IPS-15b (cell line): ENCODE results near the gene ANKRD33B.
"Not testable (repeated sequence)": the region's sequence is repeated elsewhere in the genome, so short reads cannot be mapped to it uniquely, and the experiment has no call there.

Experiments
- H3K27me3 ChIP-seq: one replicate; pipeline ENCODE4 v1.6.1; 2013; ENCODE audit warnings: low read length; ENCODE audit not compliant: control insufficient read depth, insufficient read depth
- H3K36me3 ChIP-seq: one replicate; pipeline ENCODE4 v1.6.1; 2013; ENCODE audit warnings: low read length; ENCODE audit not compliant: control insufficient read depth, insufficient read depth
- H3K4me1 ChIP-seq: one replicate; pipeline ENCODE4 v1.6.1; 2013; ENCODE audit warnings: mild to moderate bottlenecking, low read length; ENCODE audit not compliant: control insufficient read depth, insufficient read depth
- H3K4me3 ChIP-seq: one replicate; pipeline ENCODE4 v1.5.1; 2013; ENCODE audit warnings: low read depth, low read length
- H3K9ac ChIP-seq: one replicate; pipeline ENCODE4 v1.6.1; 2013; ENCODE audit warnings: low read depth, mild to moderate bottlenecking, low read length
- H3K9me3 ChIP-seq: one replicate; pipeline ENCODE4 v1.6.1; 2013; ENCODE audit warnings: mild to moderate bottlenecking, low read length; ENCODE audit not compliant: control insufficient read depth, insufficient read depth

The ANKRD33B gene

DNA sequence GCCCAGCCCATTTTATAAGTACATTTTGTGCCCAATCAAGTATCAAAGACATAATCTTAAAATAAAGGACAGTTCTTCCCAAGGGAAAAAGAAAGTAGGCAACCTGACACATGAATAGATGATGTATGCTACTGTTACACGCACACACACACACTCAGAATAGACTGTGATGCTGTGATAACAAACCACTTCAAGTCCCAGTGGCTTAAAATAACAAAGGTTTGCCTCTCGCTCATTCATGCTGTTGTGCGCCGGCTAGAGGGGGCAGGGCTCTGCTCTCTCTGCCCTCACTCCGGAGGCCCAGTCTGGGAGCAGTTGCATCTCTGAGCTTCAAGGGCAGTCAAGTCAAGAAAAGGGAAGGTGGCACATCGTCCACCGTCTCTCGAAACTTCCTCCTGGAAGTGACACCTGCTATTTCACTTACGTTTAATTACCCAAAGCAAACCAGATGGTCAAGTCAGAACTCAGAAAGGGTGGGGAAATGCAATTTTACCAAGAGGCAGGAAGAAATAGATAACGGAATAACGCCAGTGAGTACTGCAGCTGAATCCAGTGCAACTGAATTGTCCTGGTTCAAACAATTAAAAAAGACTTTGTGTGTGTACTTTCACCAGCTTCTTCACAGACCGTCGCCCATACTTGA, 43.3 kb downstream of the ANKRD33B start:
- H3K4me1 ChIP-seq: peaks cover 17% of the 10 kb centered on the region
- H3K9me3 ChIP-seq: no peaks in the 10 kb centered on the region
- H3K27me3 ChIP-seq: no peaks in the 10 kb centered on the region
- H3K36me3 ChIP-seq: no peaks in the 10 kb centered on the region
- H3K9ac ChIP-seq: no peak overlapping the region
- no peak overlapping the region for H3K4me3 ChIP-seq

GRCh38 chr5:10607666-10608073, 43.8 kb downstream of the ANKRD33B start:
- no peak overlapping the region for H3K9ac ChIP-seq

DNA sequence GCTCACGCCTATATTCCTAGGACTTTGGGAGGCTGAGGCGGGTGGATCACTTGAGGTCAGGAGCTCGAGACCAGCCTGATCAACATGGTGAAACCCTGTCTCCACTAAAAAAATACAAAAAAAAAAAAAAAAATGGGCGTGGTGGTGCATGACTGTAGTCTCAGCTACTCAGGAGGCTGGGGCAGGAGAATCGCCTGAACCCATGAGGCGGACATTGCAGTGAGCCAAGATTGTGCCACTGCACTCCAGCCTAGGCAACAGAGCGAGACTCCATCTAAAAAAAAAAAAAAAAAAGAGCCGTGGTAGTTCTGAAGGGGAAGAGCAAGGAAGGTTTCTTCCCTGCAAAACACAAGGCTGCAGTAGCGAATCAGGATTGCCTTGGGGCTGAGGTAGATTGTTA, 44.2 kb downstream of the ANKRD33B start:
- peaks cover 18% of the 10 kb centered on the region for H3K4me1 ChIP-seq
- H3K9me3 ChIP-seq, H3K9ac ChIP-seq, H3K4me3 ChIP-seq, H3K36me3 ChIP-seq, H3K27me3 ChIP-seq: not testable (repeated sequence)

More at GRCh38 chr5:10607666-10608073, 43.8 kb downstream of the ANKRD33B start:
- Histone ChIP-seq H3K9me3 (no peaks in the 10 kb centered on the region), H3K4me1 (peaks cover 18% of the 10 kb centered on the region), H3K27me3 (no peaks in the 10 kb centered on the region), H3K4me3 (no peak overlapping the region), H3K36me3 (no peaks in the 10 kb centered on the region)

DNA sequence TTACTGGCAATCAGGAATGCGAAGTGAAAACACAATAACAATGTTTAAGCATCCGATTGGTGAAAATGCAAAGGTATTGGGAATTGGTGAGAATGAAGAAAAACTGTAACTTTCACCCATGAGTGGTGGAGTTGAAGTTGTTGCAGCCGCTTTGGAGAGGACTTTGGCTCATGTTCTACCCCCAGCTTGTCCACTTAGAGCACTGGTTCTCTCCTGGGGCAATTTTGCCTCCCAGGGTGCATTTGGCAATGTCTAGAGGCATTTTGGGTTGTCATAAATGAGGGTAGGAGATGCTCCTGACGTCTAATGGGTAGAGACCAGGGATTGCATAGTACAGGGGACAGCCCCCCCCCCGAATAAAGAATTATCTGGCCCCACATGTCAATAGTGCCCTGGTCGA, 46.2 kb downstream of the ANKRD33B start:
- Histone ChIP-seq H3K4me3 (no peak overlapping the region), H3K36me3 (no peaks in the 10 kb centered on the region), H3K27me3 (no peaks in the 10 kb centered on the region), H3K4me1 (peaks cover 18% of the 10 kb centered on the region), H3K9me3 (no peaks in the 10 kb centered on the region), H3K9ac (no peak overlapping the region)

DNA sequence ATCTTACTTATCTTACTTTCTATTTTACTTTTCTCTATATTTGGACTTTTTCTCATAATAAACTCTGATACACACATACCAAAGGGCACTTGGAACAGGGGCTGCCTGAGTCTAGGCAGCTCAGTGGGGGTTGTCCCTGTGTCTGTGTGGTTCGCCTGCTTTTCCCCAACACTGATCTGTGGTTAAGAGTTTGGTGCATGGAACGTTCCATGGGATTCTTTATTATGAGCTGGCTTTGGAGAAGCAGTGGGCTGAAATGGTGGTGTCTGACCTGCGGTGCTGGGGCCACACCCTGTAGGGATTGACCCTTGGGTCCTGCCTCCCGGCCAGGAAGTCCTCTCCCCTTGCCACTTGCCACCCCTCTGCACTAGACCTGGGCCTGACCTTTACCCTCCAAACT, 47.4 kb downstream of the ANKRD33B start:
- Histone ChIP-seq H3K27me3 (no peaks in the 10 kb centered on the region), H3K4me3 (no peak overlapping the region), H3K4me1 (peaks cover 18% of the 10 kb centered on the region), H3K36me3 (no peaks in the 10 kb centered on the region), H3K9me3 (no peaks in the 10 kb centered on the region), H3K9ac (no peak overlapping the region)

DNA sequence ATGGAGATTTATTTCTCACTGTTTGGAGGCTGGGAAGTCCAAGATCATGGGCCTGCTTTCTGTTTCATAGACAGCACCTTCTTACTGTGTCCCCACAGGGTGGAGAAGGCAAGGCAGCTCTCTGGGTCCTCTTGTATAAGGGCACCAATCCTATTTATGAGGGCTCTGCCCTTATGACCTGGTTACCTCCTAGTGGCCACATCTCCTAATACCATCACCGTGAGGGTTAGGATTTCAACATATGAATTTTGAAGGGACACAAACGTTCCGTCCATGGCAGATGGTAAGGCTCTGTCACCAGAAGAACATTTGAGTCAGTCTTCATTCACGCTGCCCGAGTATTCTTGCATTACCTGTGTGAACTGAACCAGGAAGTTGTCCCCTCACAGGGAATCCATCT, 48.4 kb downstream of the ANKRD33B start:
- H3K9ac ChIP-seq: no peak overlapping the region
- H3K36me3 ChIP-seq: no peaks in the 10 kb centered on the region
- no peaks in the 10 kb centered on the region for H3K27me3 ChIP-seq
- H3K4me3 ChIP-seq: no peak overlapping the region
- H3K9me3 ChIP-seq: no peaks in the 10 kb centered on the region
- peaks cover 14% of the 10 kb centered on the region for H3K4me1 ChIP-seq

- Histone ChIP-seq H3K36me3 (no peaks in the 10 kb centered on the region), H3K27me3 (no peaks in the 10 kb centered on the region), H3K4me3 (no peak overlapping the region), H3K9ac (no peak overlapping the region), H3K9me3 (no peaks in the 10 kb centered on the region), H3K4me1 (peaks cover 7% of the 10 kb centered on the region)
These were observed 51.8 kb downstream of the ANKRD33B start for GRCh38 chr5:10615693-10616092.

DNA sequence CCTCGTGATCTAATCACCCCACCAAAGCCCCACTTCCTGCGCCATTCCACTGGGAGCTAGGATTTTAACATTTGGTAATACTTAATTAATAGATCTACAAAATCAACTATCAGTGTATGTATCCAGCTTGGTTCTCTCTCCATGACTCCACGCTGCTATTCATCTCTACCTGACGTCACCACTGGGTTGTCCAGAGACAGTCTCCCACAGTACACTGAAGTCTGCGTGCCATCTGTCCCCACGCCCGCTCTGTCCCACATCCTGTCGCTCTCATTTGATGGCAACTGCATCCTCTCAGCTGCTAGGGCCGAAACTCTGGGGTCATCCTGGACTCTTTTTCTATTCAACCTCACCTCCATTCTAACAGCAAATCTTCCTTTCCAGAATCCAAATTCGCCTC, 53.2 kb downstream of the ANKRD33B start:
- no peak overlapping the region for H3K9ac ChIP-seq
- no peak overlapping the region for H3K4me3 ChIP-seq
- no peaks in the 10 kb centered on the region for H3K36me3 ChIP-seq
- H3K9me3 ChIP-seq: no peaks in the 10 kb centered on the region
- peaks cover 2% of the 10 kb centered on the region for H3K4me1 ChIP-seq
- no peaks in the 10 kb centered on the region for H3K27me3 ChIP-seq

- Histone ChIP-seq H3K4me3 (no peak overlapping the region), H3K9ac (no peak overlapping the region), H3K27me3 (no peaks in the 10 kb centered on the region), H3K36me3 (no peaks in the 10 kb centered on the region), H3K9me3 (no peaks in the 10 kb centered on the region), H3K4me1 (no peaks in the 10 kb centered on the region)
These were observed 54.4 kb downstream of the ANKRD33B start for GRCh38 chr5:10618311-10618710.

GRCh38 chr5:10619649-10620048, 55.8 kb downstream of the ANKRD33B start:
- H3K27me3 ChIP-seq: no peaks in the 10 kb centered on the region
- H3K4me1 ChIP-seq: no peaks in the 10 kb centered on the region
- H3K36me3 ChIP-seq: no peaks in the 10 kb centered on the region

DNA sequence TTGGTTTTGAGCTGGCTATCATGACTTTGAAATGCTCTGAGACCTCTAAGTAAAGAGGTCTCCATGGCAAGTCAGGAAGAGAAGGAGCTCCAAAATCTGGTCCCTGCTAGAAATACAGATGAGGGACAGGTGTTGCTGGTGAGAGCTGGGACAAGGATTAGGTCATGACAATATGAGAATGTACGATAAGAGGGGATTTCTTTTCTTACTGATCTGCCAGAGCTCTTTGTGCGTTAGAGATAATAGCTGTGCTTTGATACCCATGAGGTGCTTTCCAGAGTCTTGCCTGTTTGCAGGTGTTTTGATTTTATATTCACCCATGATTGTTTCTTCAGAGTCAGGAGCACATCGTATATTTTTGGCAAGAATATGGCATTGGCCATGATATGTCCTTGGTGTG, 56.5 kb downstream of the ANKRD33B start:
- Histone ChIP-seq H3K36me3 (no peaks in the 10 kb centered on the region), H3K9me3 (no peaks in the 10 kb centered on the region), H3K27me3 (no peaks in the 10 kb centered on the region), H3K4me1 (no peaks in the 10 kb centered on the region), H3K9ac (no peak overlapping the region), H3K4me3 (no peak overlapping the region)

More at GRCh38 chr5:10619649-10620048, 55.8 kb downstream of the ANKRD33B start:
- H3K9ac ChIP-seq: no peak overlapping the region
- no peaks in the 10 kb centered on the region for H3K9me3 ChIP-seq
- no peak overlapping the region for H3K4me3 ChIP-seq

DNA sequence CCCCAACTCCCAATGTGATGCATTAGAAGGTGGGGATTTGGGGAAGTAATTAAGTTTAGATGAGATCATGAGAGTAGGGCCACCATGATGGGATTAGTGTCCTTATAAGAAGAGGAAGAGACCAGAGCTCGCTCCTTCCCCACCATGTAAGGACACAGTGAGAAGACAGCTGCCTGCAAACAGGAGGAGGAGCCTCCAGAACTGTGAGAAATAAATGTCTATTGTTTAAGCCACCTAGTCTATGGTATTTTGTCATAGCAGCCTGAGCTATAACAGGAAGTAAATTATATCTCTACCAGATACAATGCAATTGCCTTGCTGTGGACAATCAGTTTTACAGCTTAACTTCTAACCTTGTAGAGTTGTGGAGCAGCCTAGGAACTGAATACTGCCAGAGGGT, 58.0 kb downstream of the ANKRD33B start:
- no peaks in the 10 kb centered on the region for H3K9me3 ChIP-seq
- no peak overlapping the region for H3K9ac ChIP-seq
- no peaks in the 10 kb centered on the region for H3K27me3 ChIP-seq
- H3K36me3 ChIP-seq: no peaks in the 10 kb centered on the region
- no peaks in the 10 kb centered on the region for H3K4me1 ChIP-seq
- no peak overlapping the region for H3K4me3 ChIP-seq
